ENCODE data around the gene EID1.

Gene EID1

DNA sequence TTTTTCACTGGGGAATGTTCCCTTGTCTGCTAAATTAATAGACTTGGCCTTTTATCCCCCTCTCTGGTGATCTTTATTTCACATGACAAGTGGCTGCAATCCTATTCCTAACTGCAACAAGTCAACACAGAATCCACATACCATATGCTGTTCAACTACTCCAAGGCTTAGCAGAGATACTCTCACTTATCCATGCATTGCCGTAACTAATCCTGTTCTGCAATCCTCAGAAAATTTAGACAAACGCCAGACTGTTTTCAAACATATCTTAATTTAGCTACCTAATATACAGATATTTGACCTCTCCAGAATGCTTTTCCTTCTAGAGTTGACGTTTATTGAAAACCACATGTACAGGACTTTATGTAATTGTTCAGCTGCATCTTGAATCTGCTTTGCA is 37.9 kb downstream of the EID1 start:
- no peak overlapping the region for H3K9ac ChIP-seq (ENCODE audit: low read depth, low read length)
- H3K4me1 ChIP-seq (ENCODE audit: control insufficient read depth, insufficient read depth, low read length), result peaks cover 2% of the 10 kb centered on the region
- H3K36me3 ChIP-seq (ENCODE audit: control insufficient read depth, insufficient read depth, low read length), result no peaks in the 10 kb centered on the region
- H3K27me3 ChIP-seq (ENCODE audit: control insufficient read depth, insufficient read depth, low read length), result no peaks in the 10 kb centered on the region
- no peaks in the 10 kb centered on the region for H3K9me3 ChIP-seq (ENCODE audit: control insufficient read depth, insufficient read depth, low read length)
- H3K4me3 ChIP-seq (ENCODE audit: low read depth, low read length), result no peak overlapping the region

- H3K9me3 ChIP-seq (ENCODE audit: control insufficient read depth, insufficient read depth, low read length), result no peaks in the 10 kb centered on the region
- H3K4me1 ChIP-seq (ENCODE audit: control insufficient read depth, insufficient read depth, low read length), result peaks cover 2% of the 10 kb centered on the region
- H3K9ac ChIP-seq (ENCODE audit: low read depth, low read length), result no peak overlapping the region
- H3K27me3 ChIP-seq (ENCODE audit: control insufficient read depth, insufficient read depth, low read length), result no peaks in the 10 kb centered on the region
- H3K4me3 ChIP-seq (ENCODE audit: low read depth, low read length), result no peak overlapping the region
- no peaks in the 10 kb centered on the region for H3K36me3 ChIP-seq (ENCODE audit: control insufficient read depth, insufficient read depth, low read length)
These were observed 38.8 kb downstream of the EID1 start for GRCh38 chr15:48916721-48917120.

DNA sequence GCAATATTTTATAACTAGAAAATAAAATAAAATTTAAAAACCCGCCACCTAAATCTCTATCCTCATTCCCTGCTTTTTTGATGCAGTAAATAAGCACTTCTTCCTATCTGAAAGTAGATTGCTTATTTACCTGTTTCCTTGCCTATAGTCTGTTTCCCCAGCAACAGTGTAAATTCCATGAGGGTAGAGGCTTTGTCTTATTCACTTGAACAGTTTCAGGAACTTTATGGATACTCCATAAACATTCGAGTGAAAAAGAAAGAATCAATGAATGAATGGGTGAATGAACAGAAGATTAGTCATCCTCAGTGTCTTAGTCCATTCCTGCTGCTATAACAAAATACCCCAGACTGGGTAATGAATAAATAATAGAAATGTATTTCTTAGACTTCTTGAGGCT is 44.1 kb downstream of the EID1 start:
- H3K9me3 ChIP-seq (ENCODE audit: control insufficient read depth, insufficient read depth, low read length), result no peaks in the 10 kb centered on the region
- no peak overlapping the region for H3K9ac ChIP-seq (ENCODE audit: low read depth, low read length)
- H3K27me3 ChIP-seq (ENCODE audit: control insufficient read depth, insufficient read depth, low read length), result no peaks in the 10 kb centered on the region
- H3K36me3 ChIP-seq (ENCODE audit: control insufficient read depth, insufficient read depth, low read length), result no peaks in the 10 kb centered on the region
- H3K4me1 ChIP-seq (ENCODE audit: control insufficient read depth, insufficient read depth, low read length), result no peaks in the 10 kb centered on the region
- no peak overlapping the region for H3K4me3 ChIP-seq (ENCODE audit: low read depth, low read length)

GRCh38 chr15:48924528-48925393 is 46.8 kb downstream of the EID1 start:
- Histone ChIP-seq H3K9ac (ENCODE audit: low read depth, low read length) (no peak overlapping the region), H3K36me3 (ENCODE audit: control insufficient read depth, insufficient read depth, low read length) (no peaks in the 10 kb centered on the region), H3K4me1 (ENCODE audit: control insufficient read depth, insufficient read depth, low read length) (no peaks in the 10 kb centered on the region), H3K27me3 (ENCODE audit: control insufficient read depth, insufficient read depth, low read length) (no peaks in the 10 kb centered on the region), H3K4me3 (ENCODE audit: low read depth, low read length) (no peak overlapping the region), H3K9me3 (ENCODE audit: control insufficient read depth, insufficient read depth, low read length) (no peaks in the 10 kb centered on the region)

GRCh38 chr15:48925714-48926223 is 47.8 kb downstream of the EID1 start:
- Histone ChIP-seq H3K36me3 (ENCODE audit: control insufficient read depth, insufficient read depth, low read length) (no peaks in the 10 kb centered on the region), H3K4me3 (ENCODE audit: low read depth, low read length) (no peak overlapping the region), H3K9me3 (ENCODE audit: control insufficient read depth, insufficient read depth, low read length) (no peaks in the 10 kb centered on the region), H3K4me1 (ENCODE audit: control insufficient read depth, insufficient read depth, low read length) (no peaks in the 10 kb centered on the region), H3K27me3 (ENCODE audit: control insufficient read depth, insufficient read depth, low read length) (no peaks in the 10 kb centered on the region), H3K9ac (ENCODE audit: low read depth, low read length) (no peak overlapping the region)

GRCh38 chr15:48928877-48929538 is 51.1 kb downstream of the EID1 start:
- Histone ChIP-seq H3K27me3 (ENCODE audit: control insufficient read depth, insufficient read depth, low read length) (no peaks in the 10 kb centered on the region), H3K36me3 (ENCODE audit: control insufficient read depth, insufficient read depth, low read length) (no peaks in the 10 kb centered on the region), H3K9me3 (ENCODE audit: control insufficient read depth, insufficient read depth, low read length) (no peaks in the 10 kb centered on the region), H3K4me1 (ENCODE audit: control insufficient read depth, insufficient read depth, low read length) (no peaks in the 10 kb centered on the region), H3K4me3 (ENCODE audit: low read depth, low read length) (no peak overlapping the region), H3K9ac (ENCODE audit: low read depth, low read length) (no peak overlapping the region)

DNA sequence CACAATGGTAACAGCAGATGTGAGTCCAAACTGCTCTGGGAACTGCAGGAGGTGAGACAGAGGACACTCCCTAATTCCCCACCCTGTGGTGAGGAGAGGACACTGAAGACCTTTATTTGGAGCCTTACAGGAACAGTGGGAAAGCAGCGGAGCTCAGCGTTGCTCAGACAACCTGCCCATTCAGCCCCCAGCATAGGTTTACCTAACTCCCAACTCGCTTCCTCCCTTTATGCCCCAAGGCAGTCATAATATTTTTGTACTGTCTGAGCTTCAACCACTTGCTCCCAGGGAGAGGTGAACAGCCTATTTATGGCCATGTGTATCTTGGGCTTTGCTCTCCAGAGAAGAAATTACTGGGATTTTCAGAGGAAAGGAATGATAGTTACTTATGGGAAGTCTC is 51.7 kb downstream of the EID1 start:
- no peaks in the 10 kb centered on the region for H3K36me3 ChIP-seq (ENCODE audit: control insufficient read depth, insufficient read depth, low read length)
- no peaks in the 10 kb centered on the region for H3K27me3 ChIP-seq (ENCODE audit: control insufficient read depth, insufficient read depth, low read length)
- no peaks in the 10 kb centered on the region for H3K4me1 ChIP-seq (ENCODE audit: control insufficient read depth, insufficient read depth, low read length)
- H3K9ac ChIP-seq (ENCODE audit: low read depth, low read length), result no peak overlapping the region
- no peaks in the 10 kb centered on the region for H3K9me3 ChIP-seq (ENCODE audit: control insufficient read depth, insufficient read depth, low read length)
- H3K4me3 ChIP-seq (ENCODE audit: low read depth, low read length), result no peak overlapping the region
